ENCODE measurements around the gene HNRNPH1.

HNRNPH1 gene

DNA sequence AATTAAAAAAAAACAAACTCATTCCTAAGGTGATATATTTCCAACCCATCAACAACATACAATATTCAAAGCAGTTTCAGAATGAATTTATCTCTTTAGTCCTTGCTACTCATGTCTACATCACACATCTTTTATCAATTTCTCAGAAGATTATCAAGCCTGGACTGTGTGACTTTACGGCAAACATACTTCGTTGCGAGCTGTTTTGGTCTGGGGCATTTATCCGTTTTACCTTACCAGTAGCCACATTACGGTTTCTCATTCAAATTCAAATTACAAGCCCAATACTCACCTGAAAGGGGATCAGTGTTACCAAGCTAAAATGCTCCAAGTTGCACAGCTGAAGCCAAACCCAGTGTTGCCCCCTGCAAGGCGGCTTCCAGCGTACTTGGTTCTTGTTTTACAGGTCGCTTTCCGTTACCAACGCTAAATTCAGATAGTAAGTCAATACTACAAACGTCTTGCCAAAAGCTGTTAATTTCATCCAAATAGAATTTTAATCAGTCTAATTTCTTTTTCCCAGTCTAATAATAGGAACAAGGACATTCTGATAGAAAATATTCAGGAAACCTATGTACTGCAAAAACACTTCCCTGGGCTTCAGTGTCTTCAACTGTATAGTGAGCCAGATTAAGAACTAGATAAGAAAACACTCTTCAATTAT lies 1.8 kb downstream of the HNRNPH1 start:
- DNase-seq: no peak

DNA sequence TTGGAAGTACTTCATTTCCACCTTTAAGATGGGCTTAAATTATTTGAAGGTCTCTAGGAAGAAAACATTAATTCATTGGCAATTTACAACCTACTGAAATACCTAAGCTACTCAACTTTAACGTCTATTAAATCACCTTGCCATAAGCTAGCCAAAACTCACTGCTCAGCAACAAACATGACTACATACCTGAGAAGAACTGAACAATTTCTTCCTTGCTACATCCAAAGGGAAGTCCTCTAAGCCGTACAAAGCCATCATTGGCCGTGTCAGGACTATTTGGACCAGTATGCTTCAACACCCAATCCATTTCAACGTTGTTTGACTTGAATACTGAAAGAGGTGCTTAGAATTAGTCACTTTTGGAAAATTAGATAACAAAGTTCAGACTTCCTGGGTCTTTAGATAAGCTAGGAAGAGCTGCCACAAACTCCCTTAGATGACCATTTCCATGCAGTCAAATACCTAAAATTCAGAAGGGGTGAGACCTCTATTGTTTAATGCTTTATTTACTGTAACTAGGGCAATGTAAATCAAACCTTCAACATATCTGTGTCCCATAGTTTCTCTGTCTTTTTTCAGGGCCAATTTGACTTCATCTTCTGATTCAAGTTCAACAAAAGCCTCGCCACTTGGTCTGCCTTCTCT lies 2.6 kb downstream of the HNRNPH1 start:
- peak; percentile 2 for DNase-seq

DNA sequence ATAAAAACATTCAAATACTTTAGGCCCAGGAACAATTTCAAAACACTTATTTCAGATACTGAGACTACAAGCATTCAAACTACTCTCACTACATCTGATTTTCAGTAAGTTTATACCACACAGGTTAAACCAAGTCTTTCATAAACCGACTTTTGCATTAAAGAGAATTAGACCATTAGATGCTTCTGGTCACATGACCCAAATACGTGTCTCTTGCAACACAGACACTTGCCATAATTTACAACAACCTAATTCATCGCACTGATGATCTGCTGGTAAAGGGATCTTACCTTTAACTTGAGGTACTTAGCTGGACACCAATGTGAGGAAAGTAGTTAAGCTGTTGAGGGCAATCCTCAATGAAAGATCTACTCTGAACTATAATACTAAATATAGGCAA lies 3.2 kb downstream of the HNRNPH1 start:
- no peak for DNase-seq

DNA sequence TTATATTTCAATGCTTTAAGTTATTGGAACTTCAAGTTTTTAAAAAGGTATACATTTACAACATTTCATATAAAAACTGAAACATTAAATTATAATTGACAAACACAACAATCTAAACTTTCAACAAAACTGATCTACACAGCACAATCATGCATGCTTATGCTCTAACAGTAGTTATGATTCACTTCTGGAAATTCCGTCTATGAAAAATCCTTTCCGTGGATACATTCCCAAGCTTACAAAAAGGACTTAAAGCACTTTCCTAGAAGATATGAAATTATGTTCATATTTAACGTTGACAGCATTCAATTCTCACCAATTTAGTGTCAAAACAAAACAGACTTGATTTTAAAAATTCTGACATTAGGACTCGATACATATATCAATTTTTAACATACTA lies 3.7 kb downstream of the HNRNPH1 start:
- no peak for DNase-seq

DNA sequence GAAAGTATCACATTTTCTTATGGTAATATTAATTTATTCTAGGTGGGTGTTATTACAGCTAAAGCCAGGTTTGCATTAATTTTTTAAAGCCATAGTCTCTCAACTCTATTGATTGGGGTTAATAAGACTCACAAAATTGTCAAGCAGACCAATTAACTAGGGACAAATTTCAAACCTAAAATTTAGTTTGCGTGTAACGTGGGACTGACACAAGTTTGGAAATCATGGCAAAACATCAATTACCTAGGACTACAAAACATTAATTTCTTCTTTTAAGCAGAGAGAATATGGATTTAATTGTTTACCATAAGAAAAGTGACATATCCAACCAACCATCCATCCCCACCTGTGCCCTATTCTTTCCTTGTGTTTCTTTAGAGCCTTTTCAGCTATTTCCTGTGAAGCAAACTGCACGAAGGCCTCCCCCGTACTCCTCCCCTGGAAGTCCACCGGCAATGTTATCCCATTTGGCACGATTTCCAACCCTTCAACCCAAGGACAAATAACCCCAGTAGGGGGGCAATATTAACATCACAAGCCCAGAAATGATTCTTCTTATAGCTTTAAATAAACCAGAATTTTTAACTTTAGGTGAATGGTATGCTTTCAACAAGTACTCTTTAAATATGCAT lies 4.4 kb downstream of the HNRNPH1 start:
- DNase-seq: no peak

DNA sequence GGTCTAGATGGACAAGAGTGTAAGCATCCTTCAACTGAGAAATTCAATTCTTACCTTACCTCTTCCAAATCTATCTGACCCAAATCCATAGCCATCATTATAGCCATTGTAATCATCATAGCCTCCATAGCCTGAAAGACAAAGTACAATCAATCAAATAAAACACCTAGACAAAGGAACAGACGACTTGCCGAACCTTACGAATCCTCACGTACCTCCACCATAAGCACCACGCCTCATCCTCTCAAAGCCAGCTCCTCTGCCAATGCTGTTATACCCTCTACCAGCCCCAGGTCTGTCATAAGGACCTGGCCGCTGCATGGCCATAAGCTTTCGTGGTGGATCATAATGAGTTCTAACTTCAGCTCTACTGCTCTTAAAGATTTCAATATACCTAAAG lies 5.5 kb downstream of the HNRNPH1 start:
- DNase-seq: no peak

DNA sequence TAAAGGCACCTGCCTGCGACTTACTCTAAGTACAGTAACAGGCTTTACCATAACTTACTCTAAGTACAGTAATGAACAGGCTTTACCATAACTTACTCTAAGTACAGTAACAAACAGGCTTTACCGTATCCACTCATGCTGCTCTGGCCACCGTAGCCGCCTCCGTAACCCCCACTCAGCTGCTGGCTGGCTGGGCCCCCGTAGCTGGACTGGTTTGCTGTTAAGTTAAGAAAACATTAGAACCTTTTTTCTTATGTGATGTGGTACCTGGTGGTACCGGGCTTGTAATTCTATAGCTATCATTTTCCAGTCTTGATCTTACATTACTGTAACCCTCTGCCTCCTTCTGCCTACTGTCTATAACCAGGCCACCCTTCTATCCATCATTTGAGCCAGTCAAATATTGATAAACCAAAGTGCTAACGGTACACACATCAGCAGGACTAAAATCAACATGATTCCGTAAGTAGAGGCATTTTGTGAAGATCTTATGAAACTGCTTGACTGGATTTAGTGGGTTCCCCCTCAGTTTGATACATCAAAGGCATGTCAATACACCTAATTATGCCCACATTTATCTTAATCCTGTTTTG lies 7.4 kb downstream of the HNRNPH1 start:
- no peak for DNase-seq

DNA sequence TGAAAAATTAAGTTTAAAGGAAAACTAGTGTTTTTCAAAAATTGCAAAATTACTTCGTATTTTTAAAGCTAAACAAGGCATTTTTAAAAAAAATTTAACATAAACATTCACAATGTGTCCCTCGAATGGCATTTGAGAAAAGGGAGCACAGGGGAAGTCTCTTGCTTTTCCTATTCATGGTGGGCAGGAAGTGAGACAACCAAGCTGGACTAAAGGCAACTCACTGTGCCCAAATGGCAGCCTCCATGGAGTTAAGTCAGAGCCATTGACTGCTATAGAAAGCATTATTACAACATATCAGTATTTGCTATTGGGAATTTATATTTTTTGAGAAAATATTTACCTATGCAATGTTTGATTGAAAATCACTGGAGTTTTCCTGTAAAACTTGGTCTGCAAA lies 8.3 kb downstream of the HNRNPH1 start:
- no peak for DNase-seq

DNA sequence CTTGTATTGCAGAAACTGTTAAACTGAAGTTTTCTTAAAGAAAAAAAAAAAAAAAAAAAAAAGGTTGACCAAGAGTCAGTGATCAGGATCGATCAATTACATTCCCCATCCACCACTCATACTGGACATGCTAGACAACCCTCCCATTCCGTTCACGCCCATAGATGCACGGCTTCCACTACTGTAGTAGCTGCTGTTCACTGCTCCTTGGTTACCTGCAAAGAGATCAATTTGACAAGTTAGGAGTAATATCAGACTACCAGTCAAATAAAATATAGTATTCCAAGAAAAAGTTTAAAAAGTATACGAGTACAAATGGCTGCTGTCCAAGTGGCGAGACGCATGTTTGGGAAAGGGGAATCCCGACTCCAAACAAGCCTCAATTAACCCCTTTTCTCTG lies 8.7 kb downstream of the HNRNPH1 start:
- no peak for DNase-seq

DNA sequence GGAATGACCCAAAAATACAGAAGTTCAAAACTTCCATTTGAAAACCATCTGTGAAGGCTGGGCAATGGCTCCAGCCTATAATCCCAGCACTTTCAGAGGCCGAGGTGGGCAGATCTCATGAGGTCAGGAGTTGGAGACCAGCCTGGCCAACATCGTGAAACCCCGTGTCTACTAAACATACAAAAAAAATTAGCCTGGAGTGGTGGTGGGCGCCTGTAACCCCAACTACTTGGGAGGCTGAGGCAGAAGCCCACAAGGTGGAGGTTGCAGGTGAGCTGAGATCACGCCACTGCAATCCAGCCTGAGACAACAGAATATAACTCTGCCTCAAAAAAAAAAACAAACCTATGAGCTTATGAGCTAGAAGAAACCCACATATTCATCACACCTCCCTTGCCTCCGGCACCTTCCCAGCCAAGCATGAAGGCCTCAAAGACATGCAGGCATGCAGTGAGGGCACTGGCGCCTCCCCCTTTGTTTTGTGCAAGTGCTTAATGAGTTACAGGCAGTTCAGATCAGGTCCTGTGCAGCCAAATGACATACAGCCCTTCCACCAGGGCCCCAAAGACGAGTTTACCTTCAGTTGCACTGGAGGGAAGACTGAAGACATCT lies 9.9 kb downstream of the HNRNPH1 start:
- no peak for DNase-seq

DNA sequence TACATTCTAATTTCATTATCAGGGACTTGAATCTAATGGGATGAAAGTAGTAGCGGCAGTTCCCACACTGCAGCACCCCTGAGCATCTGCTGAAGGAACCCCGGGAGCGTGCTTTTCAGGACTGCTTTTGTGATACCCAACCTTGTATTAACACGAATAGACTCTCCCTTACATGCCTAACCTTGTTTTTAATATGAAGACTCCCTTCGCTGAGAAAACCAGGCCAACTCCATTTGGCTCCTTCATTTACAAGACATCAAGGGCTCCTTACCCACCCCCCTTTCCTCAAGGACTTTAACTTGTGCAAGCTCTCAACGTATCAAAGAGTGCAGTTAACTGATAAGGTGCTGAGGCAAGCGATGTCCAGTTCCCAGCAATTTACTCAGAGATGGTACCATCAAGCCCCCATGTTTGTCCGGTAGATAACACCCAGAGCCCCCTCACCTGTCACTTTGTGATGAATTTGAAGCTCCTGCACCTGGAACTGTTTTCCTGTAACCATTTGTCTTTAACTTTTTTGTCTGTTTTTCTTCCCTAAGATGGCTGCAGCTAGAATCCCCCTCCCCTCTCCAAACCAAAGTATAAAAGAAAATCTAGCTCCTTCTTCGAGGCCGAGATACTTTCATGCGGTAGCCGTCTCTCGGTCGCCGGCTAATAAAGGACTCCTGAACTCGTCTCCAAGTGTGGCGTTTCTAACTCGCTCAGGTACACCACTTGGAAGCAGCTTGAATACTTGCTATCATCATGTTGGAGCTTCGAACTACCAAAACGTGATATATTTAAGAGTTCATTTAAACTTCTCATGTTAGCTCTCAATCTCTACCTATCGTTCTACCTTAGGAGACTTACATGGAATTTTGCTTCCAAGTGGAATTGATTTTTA lies 10.7 kb downstream of the HNRNPH1 start:
- no peak for DNase-seq

DNA sequence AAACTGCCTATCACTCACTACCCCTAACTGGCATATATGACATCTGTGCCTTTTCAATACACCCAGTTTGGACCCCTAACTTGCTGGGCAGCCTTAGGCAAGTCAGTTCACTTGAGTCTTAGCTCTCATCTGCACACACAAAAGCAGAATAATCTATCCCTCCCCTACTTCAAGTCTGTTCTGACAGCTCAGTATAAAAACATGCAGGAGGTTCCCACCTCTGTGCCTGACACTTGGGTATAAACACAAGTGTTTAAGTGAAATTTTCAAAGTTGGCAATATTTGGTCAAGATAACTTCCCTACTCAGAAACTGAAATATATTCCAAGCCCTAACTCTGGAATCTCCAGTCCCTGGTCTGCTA lies 12.6 kb downstream of the HNRNPH1 start:
- DNase-seq: no peak

DNA sequence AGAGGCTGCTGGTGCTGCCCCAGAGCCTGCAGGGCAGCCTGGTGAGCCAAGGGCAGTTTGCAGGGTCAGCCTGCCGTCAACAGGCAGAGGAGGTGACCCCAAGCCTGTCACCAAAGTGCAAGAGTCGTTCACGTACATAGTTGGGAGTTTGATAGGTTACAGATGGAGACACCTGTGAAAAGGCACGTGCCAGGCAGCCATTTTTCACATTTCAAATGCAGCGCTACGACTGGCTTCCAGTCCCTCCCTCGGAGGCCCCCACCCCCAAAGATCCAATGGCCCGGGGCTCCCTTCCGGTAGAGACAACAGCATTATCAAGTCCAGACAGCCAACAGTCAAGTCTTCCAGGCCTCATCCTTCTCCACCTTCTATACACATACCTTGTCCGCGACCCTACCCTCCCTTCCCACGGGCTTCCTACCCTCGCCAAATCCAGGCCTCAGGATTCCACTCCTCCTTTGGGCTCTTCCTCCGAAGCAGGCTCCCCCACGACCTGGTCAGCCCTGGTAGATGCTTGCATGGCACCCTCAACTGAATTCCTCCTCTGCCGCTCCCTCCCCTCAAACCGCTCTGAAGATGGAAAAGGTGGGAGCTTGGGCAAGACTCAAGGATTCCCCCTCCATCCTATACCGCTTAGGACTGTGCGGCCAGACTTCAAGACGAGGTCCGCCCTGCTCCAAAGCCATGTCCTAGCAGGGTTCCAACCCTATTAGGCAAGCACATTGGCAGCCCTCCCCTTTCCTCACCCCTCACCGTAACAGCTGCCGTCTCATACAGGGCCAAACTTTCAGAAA lies 13.2 kb downstream of the HNRNPH1 start:
- no peak for DNase-seq

DNA sequence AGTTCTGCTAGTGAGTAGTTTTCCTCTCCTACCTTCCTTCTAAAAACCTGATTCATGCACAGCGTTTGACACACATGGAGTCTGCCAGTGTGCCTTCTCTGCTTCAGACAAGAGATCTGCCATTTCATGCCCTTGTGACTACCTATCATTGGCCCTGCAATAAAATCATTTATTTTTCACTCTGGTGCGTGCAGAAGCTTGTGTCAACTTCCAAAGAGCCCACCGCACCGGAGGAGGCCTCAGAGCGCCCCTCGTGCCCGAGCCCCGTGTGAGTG lies 13.7 kb downstream of the HNRNPH1 start:
- no peak for DNase-seq

DNA sequence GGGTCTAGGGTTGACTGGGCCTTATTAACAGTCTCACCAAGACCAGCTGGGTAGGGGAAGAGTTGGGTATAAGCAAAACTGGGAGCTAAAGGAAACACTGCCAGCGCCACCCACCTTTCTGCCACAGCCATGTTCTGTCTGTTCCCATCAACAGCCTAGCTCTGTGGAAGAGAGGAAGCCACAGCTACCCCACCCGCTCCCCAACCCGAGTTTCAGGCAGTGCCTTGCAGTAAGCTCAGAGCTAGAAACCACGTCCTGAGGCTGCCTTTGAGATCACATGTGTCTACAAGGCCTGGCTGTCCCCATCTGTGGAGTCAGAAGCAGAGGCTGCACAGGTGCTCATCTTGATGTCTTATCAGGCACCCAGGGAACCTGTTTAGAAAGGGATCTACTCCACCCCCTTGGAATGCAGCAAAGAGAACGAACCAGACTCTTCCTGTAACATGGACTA lies 15.3 kb downstream of the HNRNPH1 start:
- DNase-seq: no peak

DNA sequence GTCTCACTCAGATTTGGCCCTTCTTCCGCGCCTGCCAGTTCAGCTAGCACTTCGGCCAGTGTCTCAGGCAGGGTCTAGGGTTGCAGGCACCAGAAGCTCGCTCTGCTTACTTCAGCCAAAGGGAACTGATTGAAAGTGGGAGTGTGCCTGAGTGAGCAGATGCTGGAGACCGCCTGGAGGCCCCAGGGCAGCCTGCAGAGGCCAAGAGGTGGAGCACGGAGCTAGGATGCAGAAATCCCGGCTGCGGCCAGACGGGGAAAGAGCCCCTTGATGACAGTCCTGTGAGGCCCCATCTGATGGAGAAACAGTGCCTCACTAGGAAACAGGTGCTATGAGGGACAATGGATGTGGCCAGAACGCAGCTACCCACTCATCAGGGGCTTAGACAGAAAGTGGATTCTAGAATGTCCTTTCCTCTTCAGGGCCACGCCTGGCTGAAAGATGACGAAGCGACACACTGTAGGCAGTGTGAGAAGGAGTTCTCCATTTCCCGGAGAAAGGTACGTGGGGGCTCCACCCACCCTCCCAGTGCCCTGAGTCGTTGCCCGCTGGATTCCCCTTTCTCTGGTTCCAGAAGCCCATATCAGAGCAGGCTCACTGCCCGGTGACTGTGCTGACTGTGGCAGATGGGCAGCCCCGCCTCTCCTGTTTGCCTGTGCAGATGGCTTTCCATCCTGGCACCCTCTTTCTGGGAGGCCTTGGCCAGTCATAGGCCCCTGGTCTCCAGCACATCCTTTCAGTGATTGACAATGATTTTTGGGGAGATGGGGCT lies 16.1 kb downstream of the HNRNPH1 start:
- peak; percentile 10 for DNase-seq

DNA sequence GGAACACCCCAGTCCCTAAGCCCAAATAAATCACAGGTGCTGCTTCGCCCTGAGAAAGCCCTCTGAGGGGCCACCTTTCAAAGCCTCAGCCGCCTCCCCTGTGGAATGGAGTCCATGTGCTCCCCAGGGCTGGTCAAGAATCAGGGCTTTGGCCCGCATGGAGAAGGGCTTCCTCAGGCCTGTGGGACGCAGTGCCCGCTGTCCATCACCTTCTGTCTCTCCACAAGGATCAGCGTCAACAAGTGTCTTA lies 16.6 kb downstream of the HNRNPH1 start:
- no peak for DNase-seq

DNA sequence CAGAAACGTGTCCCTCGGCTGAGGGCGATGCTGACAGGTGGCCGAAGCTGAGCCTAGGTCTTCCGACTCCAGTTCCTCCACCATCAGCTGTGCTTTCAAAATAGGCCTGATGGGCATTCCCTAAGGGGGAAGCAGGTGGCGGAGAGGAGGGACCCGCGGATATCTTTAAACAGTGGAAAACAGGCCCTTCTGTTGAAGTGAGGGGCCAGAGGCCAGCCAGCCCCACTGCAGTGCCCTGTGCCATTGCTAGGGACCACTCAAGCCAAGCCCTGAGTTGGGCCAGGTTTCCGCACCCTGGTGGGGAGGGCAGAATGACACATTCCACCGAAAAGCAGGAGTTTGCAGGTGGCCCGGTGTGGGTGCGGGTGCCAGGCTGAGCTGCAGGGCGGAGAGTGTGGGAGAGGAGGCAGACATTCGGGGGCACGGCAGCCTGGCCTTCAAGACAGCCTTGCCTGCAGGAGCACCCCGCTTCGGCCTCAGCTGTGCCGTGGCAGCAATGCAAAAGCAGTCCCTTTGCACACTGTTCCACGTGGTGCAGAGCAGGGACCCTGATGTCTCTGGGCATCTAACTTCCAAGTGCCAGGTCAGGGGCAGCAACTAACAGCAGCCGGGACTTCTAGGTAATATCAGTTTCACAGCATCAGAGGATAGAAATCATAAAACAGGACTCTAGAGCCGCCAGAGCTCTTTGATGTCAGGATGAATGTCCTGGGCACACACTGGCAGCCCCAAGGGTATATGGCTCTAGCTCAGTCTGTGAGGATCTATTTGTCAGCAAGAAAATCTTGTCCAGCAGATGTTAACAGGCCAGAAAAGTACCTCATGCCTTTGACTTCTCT lies 17.2 kb downstream of the HNRNPH1 start:
- no peak for DNase-seq

DNA sequence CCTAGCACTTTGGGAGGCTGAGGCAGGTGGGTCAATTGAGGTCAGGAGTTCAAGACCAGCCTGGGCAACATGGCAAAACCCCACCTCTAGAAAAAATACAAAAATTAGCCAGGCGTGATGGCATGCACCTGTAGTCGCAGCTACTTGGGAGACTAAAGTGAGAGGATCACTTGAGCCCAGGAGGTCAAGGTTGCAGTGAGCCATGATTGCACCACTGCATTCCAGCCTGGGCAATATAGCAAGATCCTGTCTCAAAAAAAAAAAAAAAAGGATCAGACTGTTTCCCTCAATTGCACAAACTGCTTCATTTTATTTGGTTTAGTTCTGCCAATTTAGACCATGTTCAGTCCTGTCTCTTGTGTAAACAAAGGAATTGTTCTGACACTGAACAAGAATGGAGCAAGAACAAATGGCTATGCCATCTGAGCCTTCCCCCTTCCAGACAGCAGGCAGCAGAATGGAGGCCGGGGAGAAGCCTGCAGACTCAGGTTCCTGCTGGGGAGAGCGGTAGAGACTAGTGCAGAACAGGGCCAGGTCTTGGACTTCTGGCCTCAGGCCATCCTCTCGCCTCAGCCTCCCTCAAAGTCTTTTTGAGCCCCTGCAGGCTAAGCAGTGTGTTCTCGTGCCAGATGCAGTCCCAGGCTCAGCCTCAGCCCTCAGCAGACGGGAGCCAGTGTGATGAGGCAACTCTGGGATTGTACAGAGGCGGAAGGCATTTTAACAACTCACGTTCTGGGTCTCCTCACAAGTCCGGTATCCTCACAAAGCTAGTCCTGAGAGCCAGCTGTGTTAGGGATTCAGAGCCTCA lies 18.2 kb downstream of the HNRNPH1 start:
- no peak for DNase-seq

DNA sequence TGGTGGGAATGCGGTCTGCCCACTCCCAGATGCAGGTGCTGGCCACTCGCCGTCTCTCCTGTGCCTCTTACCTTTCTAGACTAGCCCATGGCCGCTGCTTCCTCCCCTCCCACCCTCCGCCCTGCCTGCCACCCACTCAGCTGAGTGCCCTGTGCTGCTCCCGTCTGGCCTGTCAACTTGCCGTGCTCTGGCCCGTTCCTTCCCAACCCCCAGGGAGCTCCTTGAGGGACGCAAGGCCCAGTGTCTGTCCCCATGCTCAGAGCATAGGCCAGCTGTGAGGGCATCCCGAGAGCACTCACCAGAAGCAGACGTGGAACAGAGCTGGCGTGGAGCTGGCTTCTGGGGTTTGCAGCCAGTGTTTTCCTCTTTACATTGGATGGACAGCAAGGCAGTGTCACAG lies 20.2 kb downstream of the HNRNPH1 start:
- DNase-seq: no peak

Data from midbrain (tissue), 1 donor.